HG03045 (cell line): ENCODE data around the gene PRDM2.

Experiments used
- ATAC-seq: cut with Tn5 transposase; IDR thresholded peaks from one replicate; pipeline ENCODE4 v1.9.1; 2021; ENCODE audit warnings: mild to moderate bottlenecking, moderate library complexity; ENCODE audit not compliant: unreplicated experiment

The PRDM2 gene

GRCh38 chr1:13730751-13731482 lies 30.9 kb downstream of the PRDM2 start:
- peak; percentile 92 for ATAC-seq

- no peak for ATAC-seq
Observed at GRCh38 chr1:13731897-13732296, 31.9 kb downstream of the PRDM2 start.

- no peak for ATAC-seq
Observed at GRCh38 chr1:13732971-13733667, 33.1 kb downstream of the PRDM2 start.

- no peak for ATAC-seq
Observed at GRCh38 chr1:13733711-13734110, 33.7 kb downstream of the PRDM2 start.

GRCh38 chr1:13735168-13735930 lies 35.4 kb downstream of the PRDM2 start:
- ATAC-seq = no peak

GRCh38 chr1:13737398-13737797 lies 37.4 kb downstream of the PRDM2 start:
- no peak for ATAC-seq

- ATAC-seq = no peak
Observed at GRCh38 chr1:13746342-13746741, 46.4 kb downstream of the PRDM2 start.

- peak; percentile 79 for ATAC-seq
Observed at GRCh38 chr1:13748610-13749505, 48.9 kb downstream of the PRDM2 start.

- ATAC-seq = peak; percentile 34
Observed at GRCh38 chr1:13749543-13750341, 49.8 kb downstream of the PRDM2 start.

GRCh38 chr1:13751458-13751871 lies 51.5 kb downstream of the PRDM2 start:
- no peak for ATAC-seq

- ATAC-seq = no peak
Observed at GRCh38 chr1:13751985-13752384, 52.0 kb downstream of the PRDM2 start.

GRCh38 chr1:13752852-13753251 lies 52.9 kb downstream of the PRDM2 start:
- ATAC-seq = no peak

GRCh38 chr1:13753636-13754402 lies 53.8 kb downstream of the PRDM2 start:
- ATAC-seq = no peak

GRCh38 chr1:13754510-13755103 lies 54.6 kb downstream of the PRDM2 start:
- no peak for ATAC-seq

- no peak for ATAC-seq
Observed at GRCh38 chr1:13756557-13757315, 56.7 kb downstream of the PRDM2 start.

- ATAC-seq = no peak
Observed at GRCh38 chr1:13757693-13758092, 57.7 kb downstream of the PRDM2 start.

GRCh38 chr1:13759072-13759471 lies 59.1 kb downstream of the PRDM2 start:
- ATAC-seq = no peak

GRCh38 chr1:13760340-13760739 lies 60.4 kb downstream of the PRDM2 start:
- no peak for ATAC-seq
